ENCODE data around the gene NPY1R. TPM values are rescaled to one million over a fixed set of nuclear protein-coding genes. Genes with fewer than 3 reads are reported as not detected.

The NPY1R gene
- total RNA-seq, 3 donors from 2014 or later (not counting 1 experiment from before 2014, with no cell fraction given) = not detected

DNA sequence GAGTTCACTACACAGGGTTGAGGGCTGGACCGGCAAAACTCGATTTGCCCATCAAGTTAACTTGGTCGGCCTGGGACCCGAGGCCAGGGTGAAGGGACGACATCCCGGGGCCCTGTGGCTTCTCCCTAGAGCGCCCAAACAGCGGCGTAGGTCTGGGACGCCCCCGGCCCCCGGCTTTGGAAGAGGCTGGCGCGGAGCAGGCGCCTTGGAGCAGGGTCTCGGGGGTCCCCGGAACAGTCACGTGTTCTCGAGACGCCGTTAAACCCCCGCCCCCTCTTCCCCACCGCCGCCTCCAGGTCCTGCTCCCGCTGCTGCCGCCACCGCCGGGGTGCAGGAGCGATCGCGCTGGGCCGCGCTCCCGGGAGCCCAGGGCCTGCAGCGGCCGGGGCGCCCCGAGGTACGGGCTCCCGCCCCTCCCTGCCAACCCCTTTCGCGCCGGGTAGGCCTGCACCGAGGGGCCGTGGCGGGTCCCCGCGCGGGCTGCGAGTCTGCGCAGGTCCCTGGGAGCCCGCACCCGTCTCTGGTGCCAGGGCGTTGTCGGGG lies 11.3 kb upstream of the NPY1R start, which contains the start of gene NPY5R:
NPY5R (plus strand) TSS at position 289 of the 543 bp plus-strand sequence. CDS start 6,382 bp downstream, outside the sequence.
- DNase-seq (no peak), ATAC-seq (no peak)
- no peak within 1 kb of the TSS for H3K27ac ChIP-seq (ENCODE audit: low read length)
- no peaks in the 10 kb centered on the region for H3K36me3 ChIP-seq (ENCODE audit: control insufficient read depth, insufficient read depth, low read length)
- no peaks in the 10 kb centered on the region for H3K9me3 ChIP-seq (ENCODE audit: control insufficient read depth, insufficient read depth, low read length)
- Mint-ChIP-seq H3K36me3 (no peaks in the 10 kb centered on the region), H3K4me3 (no peak within 1 kb of the TSS), H3K9me3 (peaks cover 0 to 1% of the 10 kb centered on the region in 2 donors), H3K27me3 (ENCODE audit: low read depth in 2 of 2) (peaks cover 26 to 43% of the 10 kb centered on the region in 2 donors), H3K4me1 (no peaks in the 10 kb centered on the region), H3K27ac (no peak within 1 kb of the TSS)
- H3K4me3 ChIP-seq (ENCODE audit: low read length) = no peak within 1 kb of the TSS
- intact Hi-C loops (cut with micrococcal nuclease) = no loop called here
- WGBS (ENCODE audit: insufficient coverage) = 4% methylated on average over 55 of the region's 55 CpGs
- H3K4me1 ChIP-seq (ENCODE audit: control insufficient read depth, insufficient read depth, low read length) = no peaks in the 10 kb centered on the region
- H3K27me3 ChIP-seq (ENCODE audit: control insufficient read depth, insufficient read depth, low read length) = peaks cover 11% of the 10 kb centered on the region
- no peak for TF ChIP-seq CTCF (IDR thresholded peaks at IDR 0.05)

- Histone ChIP-seq H3K36me3 (ENCODE audit: control insufficient read depth, insufficient read depth, low read length) (no peaks in the 10 kb centered on the region), H3K9me3 (ENCODE audit: control insufficient read depth, insufficient read depth, low read length) (no peaks in the 10 kb centered on the region), H3K27ac (ENCODE audit: low read length) (no peak overlapping the region), H3K4me1 (ENCODE audit: control insufficient read depth, insufficient read depth, low read length) (peaks cover 10% of the 10 kb centered on the region), H3K4me3 (ENCODE audit: low read length) (no peak overlapping the region), H3K27me3 (ENCODE audit: control insufficient read depth, insufficient read depth, low read length) (peaks cover 12% of the 10 kb centered on the region)
- Mint-ChIP-seq H3K9me3 (peaks cover 5% of the 10 kb centered on the region in 2 donors), H3K4me3 (no peak overlapping the region), H3K27me3 (ENCODE audit: low read depth in 2 of 2) (peaks cover 38 to 56% of the 10 kb centered on the region in 2 donors), H3K27ac (no peak overlapping the region), H3K36me3 (no peaks in the 10 kb centered on the region), H3K4me1 (peaks cover 0 to 8% of the 10 kb centered on the region in 2 donors)
- no peak for TF ChIP-seq CTCF (IDR thresholded peaks at IDR 0.05)
- 80% methylated on average over 2 of the region's 3 CpGs for WGBS (ENCODE audit: insufficient coverage)
- ATAC-seq (no peak), DNase-seq (no peak)
- intact Hi-C loops (cut with micrococcal nuclease) = no loop called here
Observed at GRCh38 chr4:163335384-163335783, 3.0 kb upstream of the NPY1R start.

GRCh38 chr4:163331629-163332376 lies 593 bp downstream of the NPY1R start:
- no peak for TF ChIP-seq CTCF (IDR thresholded peaks at IDR 0.05)
- 3% methylated on average over 58 of the region's 58 CpGs for WGBS (ENCODE audit: insufficient coverage)
- H3K27me3 Mint-ChIP-seq (ENCODE audit: low read depth in 2 of 2) = peaks cover 36 to 41% of the 10 kb centered on the region in 2 donors
- intact Hi-C loops (cut with micrococcal nuclease) = no loop called here
- H3K4me3 Mint-ChIP-seq = no peak overlapping the region
- DNase-seq (no peak), ATAC-seq (no peak)
- peaks cover 0 to 2% of the 10 kb centered on the region in 2 donors for H3K9me3 Mint-ChIP-seq
- H3K4me1 Mint-ChIP-seq = peaks cover 0 to 8% of the 10 kb centered on the region in 2 donors
- Histone ChIP-seq H3K27ac (ENCODE audit: low read length) (no peak overlapping the region), H3K4me1 (ENCODE audit: control insufficient read depth, insufficient read depth, low read length) (peaks cover 10% of the 10 kb centered on the region), H3K27me3 (ENCODE audit: control insufficient read depth, insufficient read depth, low read length) (peaks cover 12% of the 10 kb centered on the region), H3K36me3 (ENCODE audit: control insufficient read depth, insufficient read depth, low read length) (no peaks in the 10 kb centered on the region), H3K4me3 (ENCODE audit: low read length) (no peak overlapping the region), H3K9me3 (ENCODE audit: control insufficient read depth, insufficient read depth, low read length) (no peaks in the 10 kb centered on the region)
- H3K27ac Mint-ChIP-seq = no peak overlapping the region
- H3K36me3 Mint-ChIP-seq = no peaks in the 10 kb centered on the region
